GM12875 (cell line): ENCODE data around the gene AP3D1.

Source experiments
- H3K4me3 ChIP-seq: one replicate; pipeline ENCODE4 v1.5.1; 2011; ENCODE audit warnings: low read depth, low read length, control low read depth
- CTCF ChIP-seq: IDR thresholded peaks from 2 replicates; pipeline ENCODE4 v1.5.1; 2011; ENCODE audit warnings: low read depth, mild to moderate bottlenecking, control low read depth, inconsistent platforms, low read length, moderate library complexity, borderline replicate concordance; ENCODE audit not compliant: insufficient read depth

AP3D1 gene

DNA sequence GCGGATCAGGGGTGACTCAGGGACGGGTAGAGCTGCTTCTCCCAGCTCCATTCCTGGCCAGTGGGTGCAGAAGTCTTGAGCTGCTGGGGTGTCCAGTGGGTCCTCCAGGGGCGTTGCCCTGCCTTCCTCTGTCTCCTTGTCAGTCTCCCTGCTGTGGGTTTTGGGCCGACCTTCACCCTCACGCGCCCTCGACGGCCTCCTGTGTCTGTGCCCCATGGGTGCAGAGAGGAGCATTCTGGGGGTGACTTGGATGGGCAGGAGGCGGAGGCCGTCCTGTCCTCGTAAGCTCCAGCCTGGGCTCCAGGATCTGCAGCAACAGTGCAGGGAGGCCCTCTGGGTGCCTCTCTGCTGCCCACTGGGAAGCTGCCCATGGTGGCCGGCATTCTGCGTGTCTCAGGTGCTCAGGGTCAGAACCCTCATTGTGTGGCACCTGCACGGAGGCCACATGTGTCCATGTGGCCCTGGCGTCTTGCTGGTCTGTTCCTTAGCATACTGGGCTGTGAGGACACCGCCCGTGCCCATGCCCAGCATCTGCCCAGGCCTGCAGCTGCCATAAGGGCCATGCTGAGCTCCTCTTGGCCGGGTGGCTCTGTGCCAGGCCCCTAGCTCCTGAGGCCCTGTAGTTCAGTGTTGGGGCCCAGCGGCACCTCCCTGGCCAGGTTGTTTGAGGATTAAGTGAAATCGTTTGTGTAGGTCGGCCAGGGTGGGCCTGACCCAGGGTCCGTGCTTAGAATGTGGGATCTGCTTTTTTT is 29.7 kb upstream of the AP3D1 start:
- no peak overlapping the region for H3K4me3 ChIP-seq
- no peak for TF ChIP-seq CTCF

DNA sequence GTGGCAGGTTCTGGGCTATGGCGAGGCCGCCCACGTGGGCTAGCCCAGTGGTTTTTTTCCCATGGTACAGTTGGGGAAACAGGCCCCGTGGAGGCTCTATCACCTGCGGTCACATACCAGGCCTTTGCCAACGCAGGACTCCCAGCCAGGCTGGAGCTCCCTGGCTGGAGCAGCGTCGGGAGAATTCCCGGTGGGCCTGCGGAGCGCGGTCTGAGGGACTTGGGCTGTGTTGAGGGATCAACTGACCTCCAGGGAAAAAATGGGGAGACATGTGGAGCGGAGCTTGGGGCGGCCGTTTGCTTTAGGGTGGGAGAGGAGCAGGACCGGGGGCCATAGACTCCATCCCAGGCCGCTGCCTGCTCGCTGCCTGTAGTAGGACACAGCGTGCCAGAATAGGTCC is 28.7 kb upstream of the AP3D1 start:
- TF ChIP-seq CTCF: no peak
- H3K4me3 ChIP-seq: no peak overlapping the region

- H3K4me3 ChIP-seq: no peak overlapping the region
- no peak for TF ChIP-seq CTCF
Measured at GRCh38 chr19:2179095-2179494, 27.7 kb upstream of the AP3D1 start.

DNA sequence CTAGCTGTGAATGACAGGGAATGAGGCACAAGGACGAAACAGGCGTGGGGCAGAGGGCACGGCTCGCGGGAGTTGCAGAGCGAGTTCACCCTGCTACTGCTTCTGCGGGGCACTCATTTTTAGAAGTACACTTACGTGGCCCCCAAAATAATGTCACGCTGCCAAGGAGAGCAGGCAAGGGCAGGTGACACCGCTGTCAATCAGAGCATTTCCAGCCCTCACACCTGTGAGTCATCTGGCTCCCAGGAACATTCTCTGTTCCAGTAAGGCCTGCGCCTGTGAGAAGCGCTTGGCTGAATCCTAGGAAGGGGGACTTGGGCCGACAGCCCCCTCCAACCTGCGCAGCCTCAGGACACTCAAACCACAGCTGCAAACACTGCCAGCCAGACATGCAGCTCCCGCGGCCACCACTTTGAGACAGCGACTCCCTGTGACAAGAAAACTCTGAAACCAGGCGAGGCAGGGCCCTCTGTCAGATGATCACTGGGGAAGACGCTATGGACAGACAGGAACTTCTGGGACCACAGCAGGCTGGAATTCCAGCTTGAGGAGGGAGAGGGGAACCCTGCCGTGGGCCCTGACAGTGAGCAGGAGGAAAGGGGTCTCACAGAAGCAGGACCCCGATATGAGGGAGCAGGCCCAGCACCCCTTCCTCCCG is 25.1 kb upstream of the AP3D1 start:
- H3K4me3 ChIP-seq: no peak overlapping the region
- no peak for TF ChIP-seq CTCF

- TF ChIP-seq CTCF: no peak
- no peak overlapping the region for H3K4me3 ChIP-seq
Measured at GRCh38 chr19:2175742-2176141, 24.4 kb upstream of the AP3D1 start.

- H3K4me3 ChIP-seq: no peak overlapping the region
- TF ChIP-seq CTCF: no peak
Measured at GRCh38 chr19:2173767-2174577, 22.6 kb upstream of the AP3D1 start.
